Activated CD8-positive, alpha-beta T cell treated with anti-CD3 and anti-CD28 coated beads for 36 hours (primary cell): ENCODE data around the gene SDHA. TPM values are rescaled to one million over a fixed set of nuclear protein-coding genes. Genes with fewer than 3 reads are reported as not detected.
"Not testable (repeated sequence)": the region's sequence is repeated elsewhere in the genome, so short reads cannot be mapped to it uniquely, and the experiment has no call there.

Experiments used
- ATAC-seq: fragments of 200-7000 bp; cut with Tn5 transposase; one replicate; pipeline ENCODE4 v1.10.0; 2021; ENCODE audit warnings: mild to moderate bottlenecking, moderate library complexity
- CTCF ChIA-PET: fragments of 350-600 bp; sonication (Branson Sonifier 250); formaldehyde crosslinking; loops from one replicate; lab custom pipeline; 2021; ENCODE audit warnings: antibody characterized with exemption; lab: Charles Lee
- POLR2A ChIA-PET: fragments of 350-600 bp; sonication (Branson Sonifier 250); formaldehyde crosslinking; loops from one replicate; lab custom pipeline; 2021; ENCODE audit warnings: antibody characterized with exemption; lab: Charles Lee
- DNase-seq: peaks from one replicate; pipeline ENCODE4 v3.0.0-alpha.2; 2020
- H3K27ac Mint-ChIP-seq: one replicate; pipeline ENCODE4 v1.8.0; 2021; ENCODE audit warnings: mild to moderate bottlenecking, mixed read lengths
- H3K27me3 Mint-ChIP-seq: one replicate; pipeline ENCODE4 v1.8.0; 2021; ENCODE audit warnings: mixed read lengths
- H3K36me3 Mint-ChIP-seq: one replicate; pipeline ENCODE4 v1.8.0; 2021; ENCODE audit warnings: low read depth, mixed read lengths
- H3K4me1 Mint-ChIP-seq: one replicate; pipeline ENCODE4 v1.8.0; 2021; ENCODE audit warnings: low read depth, mixed read lengths
- H3K4me3 Mint-ChIP-seq: one replicate; pipeline ENCODE4 v1.8.0; 2021; ENCODE audit warnings: mild to moderate bottlenecking, moderate library complexity, mixed read lengths
- H3K9me3 Mint-ChIP-seq: one replicate; pipeline ENCODE4 v1.8.0; 2021; ENCODE audit warnings: mixed read lengths
- intact Hi-C: fragments of 100-400 bp; cut with micrococcal nuclease; formaldehyde crosslinking; loops from one replicate; pipeline ENCODE4 v1.10.0; 2022
- total RNA-seq, 2 experiments: library from RNA; stranded (reverse); gene quantifications; one replicate each; pipeline ENCODE4 v1.2.3, GENCODE V29; 2021
- TF ChIP-seq, protein P1 (sequence below): fragments of 200-600 bp; IDR thresholded peaks from one replicate; pipeline ENCODE4 v1.8.0; 2022; ENCODE audit warnings: antibody characterized with exemption, mild to moderate bottlenecking

Gene SDHA
- total RNA-seq, 2 experiments from 2014 or later, result 141 to 149 TPM

DNA sequence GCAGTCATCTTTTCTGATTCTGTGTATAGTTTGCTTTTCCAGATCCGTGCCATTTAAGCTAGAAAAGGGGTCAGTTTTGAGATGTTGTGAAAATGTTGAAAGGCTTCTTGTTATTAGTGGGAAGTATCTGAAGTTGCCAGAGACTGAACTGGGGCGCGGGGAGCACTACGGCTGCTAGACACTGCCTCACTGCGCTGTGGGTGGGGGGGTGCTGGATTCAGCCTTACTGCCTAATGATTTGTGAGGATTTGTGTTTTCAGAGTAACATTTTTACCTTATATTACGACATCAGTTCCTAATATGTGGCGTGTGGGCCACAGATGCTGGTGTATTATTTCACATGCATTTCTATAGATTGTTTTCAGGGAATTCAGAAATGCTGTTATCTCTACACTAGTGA, 55.4 kb downstream of the SDHA start:
- POLR2A ChIA-PET, H3K9me3 Mint-ChIP-seq, ATAC-seq, intact Hi-C loops, H3K27me3 Mint-ChIP-seq, DNase-seq, CTCF ChIA-PET: not testable (repeated sequence)
- Mint-ChIP-seq H3K4me1 (peaks cover 40% of the 10 kb centered on the region), H3K36me3 (peaks cover 35% of the 10 kb centered on the region), H3K4me3 (peak overlapping the region; percentile 93), H3K27ac (peak overlapping the region; percentile 22)

DNA sequence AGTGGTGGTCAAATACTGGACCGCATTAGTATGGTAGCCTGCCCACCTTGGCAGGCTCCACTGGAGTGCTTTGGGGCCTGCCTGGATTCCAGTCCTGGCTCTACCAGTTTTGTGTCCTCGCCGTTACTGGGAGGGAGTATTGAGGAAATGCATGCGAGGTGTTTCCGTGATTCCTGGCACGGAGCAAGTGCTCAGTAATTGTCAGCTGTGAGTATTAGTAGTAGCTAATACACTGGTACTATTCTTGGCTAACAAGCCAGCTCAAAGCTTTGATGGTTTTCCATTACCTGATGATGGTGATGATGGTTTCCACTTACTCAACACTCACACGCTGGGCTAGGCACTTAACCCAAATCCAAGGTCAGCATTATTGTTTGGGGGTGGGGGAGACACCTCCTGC, 56.2 kb downstream of the SDHA start:
- Mint-ChIP-seq H3K36me3 (peaks cover 38% of the 10 kb centered on the region), H3K4me1 (peaks cover 44% of the 10 kb centered on the region)
- intact Hi-C loops, H3K27me3 Mint-ChIP-seq, POLR2A ChIA-PET, H3K9me3 Mint-ChIP-seq, H3K27ac Mint-ChIP-seq, CTCF ChIA-PET, ATAC-seq, DNase-seq, H3K4me3 Mint-ChIP-seq: not testable (repeated sequence)

- TF ChIP-seq, protein P1, sequence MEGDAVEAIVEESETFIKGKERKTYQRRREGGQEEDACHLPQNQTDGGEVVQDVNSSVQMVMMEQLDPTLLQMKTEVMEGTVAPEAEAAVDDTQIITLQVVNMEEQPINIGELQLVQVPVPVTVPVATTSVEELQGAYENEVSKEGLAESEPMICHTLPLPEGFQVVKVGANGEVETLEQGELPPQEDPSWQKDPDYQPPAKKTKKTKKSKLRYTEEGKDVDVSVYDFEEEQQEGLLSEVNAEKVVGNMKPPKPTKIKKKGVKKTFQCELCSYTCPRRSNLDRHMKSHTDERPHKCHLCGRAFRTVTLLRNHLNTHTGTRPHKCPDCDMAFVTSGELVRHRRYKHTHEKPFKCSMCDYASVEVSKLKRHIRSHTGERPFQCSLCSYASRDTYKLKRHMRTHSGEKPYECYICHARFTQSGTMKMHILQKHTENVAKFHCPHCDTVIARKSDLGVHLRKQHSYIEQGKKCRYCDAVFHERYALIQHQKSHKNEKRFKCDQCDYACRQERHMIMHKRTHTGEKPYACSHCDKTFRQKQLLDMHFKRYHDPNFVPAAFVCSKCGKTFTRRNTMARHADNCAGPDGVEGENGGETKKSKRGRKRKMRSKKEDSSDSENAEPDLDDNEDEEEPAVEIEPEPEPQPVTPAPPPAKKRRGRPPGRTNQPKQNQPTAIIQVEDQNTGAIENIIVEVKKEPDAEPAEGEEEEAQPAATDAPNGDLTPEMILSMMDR, result no peak
- Mint-ChIP-seq H3K27ac (no peak overlapping the region), H3K27me3 (no peaks in the 10 kb centered on the region), H3K36me3 (peaks cover 39% of the 10 kb centered on the region), H3K4me1 (peaks cover 51% of the 10 kb centered on the region), H3K9me3 (no peaks in the 10 kb centered on the region), H3K4me3 (no peak overlapping the region)
- intact Hi-C loops, result no loop called here
- ChIA-PET CTCF (no interaction called here), POLR2A (interaction anchor here (1.1 kb wide), 1 partner anchor 9 kb away, joined by 3 read pairs; no protein-coding TSS in a partner anchor)
- ATAC-seq (no peak), DNase-seq (no peak)
Measured at GRCh38 chr5:278646-279045, 60.5 kb downstream of the SDHA start.

GRCh38 chr5:279051-279665, 61.0 kb downstream of the SDHA start:
- Mint-ChIP-seq H3K4me1 (peaks cover 49% of the 10 kb centered on the region), H3K36me3 (peaks cover 36% of the 10 kb centered on the region)
- CTCF ChIA-PET, H3K27ac Mint-ChIP-seq, intact Hi-C loops, H3K4me3 Mint-ChIP-seq, ATAC-seq, H3K9me3 Mint-ChIP-seq, DNase-seq, H3K27me3 Mint-ChIP-seq: not testable (repeated sequence)
- POLR2A ChIA-PET, result interaction anchor here (1.1 kb wide), 1 partner anchor 8 kb away, joined by 3 read pairs; no protein-coding TSS in a partner anchor

DNA sequence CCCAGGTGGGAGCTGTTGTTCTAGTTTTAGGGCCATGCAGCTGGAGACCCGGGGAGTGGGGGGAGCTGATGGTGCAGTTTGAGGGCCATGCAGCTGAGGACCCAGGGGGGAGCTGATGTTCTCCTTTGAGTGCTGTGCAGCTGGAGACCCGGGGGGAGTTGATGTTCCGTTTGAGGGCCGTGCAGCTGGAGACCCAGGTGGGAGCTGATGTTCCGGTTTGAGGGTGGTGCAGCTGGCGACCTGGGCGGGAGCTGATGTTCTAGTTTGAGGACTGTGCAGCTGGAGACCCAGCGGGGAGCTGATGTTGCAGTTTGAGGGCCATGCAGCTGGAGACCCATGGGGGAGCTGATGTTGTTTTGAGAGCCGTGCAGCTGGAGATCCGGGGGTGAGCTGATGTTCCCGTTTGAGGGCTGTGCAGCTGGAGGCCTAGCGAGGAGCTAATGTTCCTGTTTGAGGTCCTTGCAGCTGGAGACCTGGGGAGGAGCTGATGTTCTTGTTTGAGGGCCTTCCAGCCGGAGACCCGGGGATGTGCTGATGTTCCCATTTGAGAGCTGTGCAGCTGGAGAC, 68.0 kb downstream of the SDHA start:
- H3K27ac Mint-ChIP-seq, result no peak overlapping the region
- POLR2A ChIA-PET, result no interaction called here
- intact Hi-C loops, result no loop called here

DNA sequence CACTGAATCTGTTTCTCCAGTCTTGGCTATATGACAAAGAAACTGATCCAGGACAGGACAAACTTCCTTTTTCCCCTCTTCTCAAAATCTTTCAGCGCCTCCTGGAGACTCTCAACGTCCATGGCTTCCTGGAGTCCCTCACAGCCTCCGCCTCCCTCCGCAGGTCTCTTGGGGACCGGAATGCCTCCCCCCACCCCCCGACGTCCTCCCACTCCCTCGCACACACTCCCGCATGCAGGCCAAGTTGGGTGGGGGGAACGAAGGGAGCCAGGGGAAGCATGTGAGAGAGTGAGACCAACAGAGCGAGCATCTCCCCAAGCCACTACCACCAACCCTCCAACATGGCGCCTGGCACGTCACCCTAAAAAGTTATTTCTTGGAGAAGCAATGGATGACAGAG, 72.1 kb downstream of the SDHA start:
- H3K4me1 Mint-ChIP-seq, result peaks cover 18% of the 10 kb centered on the region
- H3K4me3 Mint-ChIP-seq, H3K27me3 Mint-ChIP-seq, DNase-seq, CTCF ChIA-PET, ATAC-seq, H3K9me3 Mint-ChIP-seq, POLR2A ChIA-PET, intact Hi-C loops, H3K27ac Mint-ChIP-seq: not testable (repeated sequence)
- H3K36me3 Mint-ChIP-seq, result peaks cover 20% of the 10 kb centered on the region

More for the DNA sequence above, 68.0 kb downstream of the SDHA start:
- TF ChIP-seq, protein P1, result no peak
- no peak for DNase-seq
- Mint-ChIP-seq H3K4me1 (peaks cover 33% of the 10 kb centered on the region), H3K36me3 (peaks cover 29% of the 10 kb centered on the region), H3K9me3 (no peaks in the 10 kb centered on the region), H3K4me3 (no peak overlapping the region), H3K27me3 (no peaks in the 10 kb centered on the region)
- CTCF ChIA-PET, result interaction anchor here (0.8 to 1.9 kb wide), 3 partner anchors 10 to 128 kb away, joined by 4 to 6 read pairs (median 6); no protein-coding TSS in a partner anchor
- no peak for ATAC-seq

DNA sequence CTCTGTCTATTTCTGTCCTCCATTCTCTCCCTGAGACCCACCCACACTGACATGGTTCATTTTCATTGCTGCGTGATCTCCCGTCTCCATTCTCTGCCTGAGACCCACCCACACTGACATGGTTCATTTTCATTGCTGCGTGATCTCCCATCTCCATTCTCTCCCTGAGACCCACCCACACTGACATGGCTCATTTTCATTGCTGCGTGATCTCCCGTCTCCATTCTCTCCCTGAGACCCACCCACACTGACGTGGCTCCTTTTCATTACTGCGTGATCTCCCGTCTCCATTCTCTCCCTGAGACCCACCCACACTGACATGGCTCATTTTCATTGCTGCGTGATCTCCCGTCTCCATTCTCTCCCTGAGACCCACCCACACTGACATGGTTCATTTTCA, 73.2 kb downstream of the SDHA start:
- H3K9me3 Mint-ChIP-seq, POLR2A ChIA-PET, intact Hi-C loops, H3K27ac Mint-ChIP-seq, DNase-seq, H3K4me3 Mint-ChIP-seq, ATAC-seq, H3K27me3 Mint-ChIP-seq, CTCF ChIA-PET: not testable (repeated sequence)
- peaks cover 22% of the 10 kb centered on the region for H3K4me1 Mint-ChIP-seq
- peaks cover 21% of the 10 kb centered on the region for H3K36me3 Mint-ChIP-seq

GRCh38 chr5:294788-295187, 76.7 kb downstream of the SDHA start:
- DNase-seq, H3K27me3 Mint-ChIP-seq: not testable (repeated sequence)
- H3K36me3 Mint-ChIP-seq, result peaks cover 16% of the 10 kb centered on the region

GRCh38 chr5:296207-296606, 78.1 kb downstream of the SDHA start:
- H3K9me3 Mint-ChIP-seq, result not testable (repeated sequence)

More at GRCh38 chr5:294788-295187, 76.7 kb downstream of the SDHA start:
- POLR2A ChIA-PET, ATAC-seq, H3K9me3 Mint-ChIP-seq, H3K27ac Mint-ChIP-seq, CTCF ChIA-PET, intact Hi-C loops, H3K4me3 Mint-ChIP-seq: not testable (repeated sequence)
- H3K4me1 Mint-ChIP-seq, result peaks cover 29% of the 10 kb centered on the region

GRCh38 chr5:296954-297353, 78.8 kb downstream of the SDHA start:
- H3K4me3 Mint-ChIP-seq, CTCF ChIA-PET, H3K9me3 Mint-ChIP-seq, intact Hi-C loops, H3K27me3 Mint-ChIP-seq: not testable (repeated sequence)
- peak overlapping the region; percentile 10 for H3K27ac Mint-ChIP-seq
- H3K36me3 Mint-ChIP-seq, result peaks cover 12% of the 10 kb centered on the region
- DNase-seq, result peak; percentile 44
- H3K4me1 Mint-ChIP-seq, result peaks cover 35% of the 10 kb centered on the region
- peak; percentile 89 for ATAC-seq
- POLR2A ChIA-PET, result interaction anchor here (0.7 kb wide), 1 partner anchor 894 kb away, joined by 3 read pairs; no protein-coding TSS in a partner anchor

More at GRCh38 chr5:296207-296606, 78.1 kb downstream of the SDHA start:
- H3K27ac Mint-ChIP-seq, CTCF ChIA-PET, POLR2A ChIA-PET, intact Hi-C loops, ATAC-seq, H3K4me3 Mint-ChIP-seq, DNase-seq, H3K27me3 Mint-ChIP-seq: not testable (repeated sequence)
- peaks cover 14% of the 10 kb centered on the region for H3K36me3 Mint-ChIP-seq
- peaks cover 29% of the 10 kb centered on the region for H3K4me1 Mint-ChIP-seq
